GM21786 (cell line): ENCODE results near the gene GLI3.

Experiments used
- ATAC-seq: cut with Tn5 transposase; IDR thresholded peaks from one replicate; pipeline ENCODE4 v1.9.1; 2021; ENCODE audit not compliant: unreplicated experiment

Gene GLI3

DNA sequence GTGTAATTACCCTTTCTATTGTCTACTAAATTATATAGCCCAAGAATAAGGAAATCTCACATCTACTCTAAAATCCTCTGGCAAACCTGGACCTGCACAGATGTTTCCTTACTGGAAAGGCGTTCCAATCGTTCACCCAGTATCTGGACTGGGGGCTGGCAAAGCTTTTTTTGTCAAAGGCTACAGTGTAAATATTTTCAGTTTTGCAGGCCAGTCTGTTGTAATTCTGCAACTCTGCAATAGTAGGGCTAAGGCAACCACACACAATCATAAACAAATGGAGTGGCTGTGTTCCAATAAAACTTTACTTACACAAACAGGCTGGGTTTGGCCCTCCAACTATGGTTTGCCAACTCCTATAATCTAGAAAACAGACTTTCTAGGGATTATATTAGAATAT lies 56.2 kb downstream of the GLI3 start:
- ATAC-seq, result no peak

DNA sequence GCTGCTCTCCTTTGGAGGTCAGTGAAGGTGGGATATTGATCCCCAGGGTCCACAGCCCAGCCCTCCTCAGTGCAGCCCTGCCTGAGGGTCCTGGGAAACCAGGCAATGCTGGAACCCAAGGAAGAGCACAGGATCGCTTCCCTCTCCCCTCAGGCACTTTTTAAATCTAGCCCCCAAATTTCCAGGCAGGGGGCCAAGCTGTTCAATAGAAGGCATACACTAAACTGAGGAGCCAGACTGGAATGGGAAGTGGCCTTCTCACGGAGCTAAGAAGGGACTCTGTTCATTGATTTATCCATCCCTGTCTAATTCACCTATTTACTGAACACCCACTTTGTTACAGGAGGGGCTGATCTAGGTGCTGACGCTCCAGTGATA lies 60.3 kb downstream of the GLI3 start:
- no peak for ATAC-seq

DNA sequence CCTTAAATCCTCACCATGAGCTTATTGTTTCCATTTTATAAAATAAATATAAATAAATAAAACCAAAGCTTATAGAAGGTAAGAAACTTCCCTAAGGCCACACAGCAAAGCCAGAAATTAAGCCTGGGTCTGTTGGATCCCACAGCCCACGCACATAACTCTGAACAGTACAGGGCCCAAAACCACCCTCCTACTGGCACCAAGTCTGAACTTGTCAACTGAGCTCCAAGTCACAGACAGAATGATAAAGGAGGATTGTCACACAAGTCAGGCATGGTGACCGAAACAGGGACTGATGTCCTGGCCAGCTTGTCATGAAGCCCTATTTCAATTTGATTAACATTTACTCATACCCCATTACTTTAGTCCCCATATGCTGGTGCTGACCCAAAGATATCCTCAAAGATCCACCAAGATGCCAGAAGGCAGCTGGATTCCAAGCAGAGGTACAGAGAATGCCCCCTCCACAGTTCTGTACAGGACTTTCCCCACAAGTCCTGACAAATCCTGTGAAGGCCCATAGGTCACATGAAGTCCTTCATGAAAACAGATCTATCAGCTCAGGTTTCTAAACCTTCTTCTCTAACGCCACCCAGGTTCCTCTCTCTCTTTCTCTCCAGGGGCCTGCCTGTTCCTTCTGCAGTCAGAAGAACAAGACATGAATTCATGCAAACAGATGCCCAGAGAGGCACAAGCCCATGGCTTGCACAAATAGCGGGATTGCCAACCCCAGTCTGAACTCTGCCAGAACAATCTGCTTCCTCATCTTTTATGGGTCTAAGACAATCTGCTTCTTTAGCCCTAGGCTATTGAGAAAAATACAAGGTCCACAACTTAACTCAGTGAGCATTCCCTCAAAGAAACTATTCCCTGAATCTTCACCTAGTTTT lies 60.9 kb downstream of the GLI3 start:
- no peak for ATAC-seq

DNA sequence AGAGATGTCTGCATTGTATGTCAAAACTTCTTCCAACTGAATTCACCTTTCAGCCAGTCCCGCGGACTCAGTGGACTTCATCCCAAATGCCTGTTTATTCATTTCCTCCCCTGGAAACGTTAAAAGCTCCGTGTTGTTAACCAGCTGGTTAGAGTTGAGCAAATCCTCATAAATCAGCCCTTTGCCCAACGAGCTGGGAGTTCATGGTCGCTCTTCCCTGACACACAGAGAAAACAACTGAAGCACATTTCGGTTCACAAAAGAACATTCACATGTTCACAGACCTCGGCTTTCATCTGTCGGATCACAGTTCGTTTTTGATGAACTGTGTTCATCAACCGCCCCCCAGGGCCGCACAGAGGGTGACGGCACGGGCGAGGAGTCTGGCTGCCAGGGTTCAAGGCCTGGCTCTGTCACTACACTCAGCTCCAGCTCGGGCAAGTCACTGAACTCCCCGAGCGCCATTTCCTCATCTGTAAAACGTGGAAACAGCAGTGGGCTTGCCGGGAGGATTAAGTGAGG lies 62.6 kb downstream of the GLI3 start:
- ATAC-seq, result no peak

DNA sequence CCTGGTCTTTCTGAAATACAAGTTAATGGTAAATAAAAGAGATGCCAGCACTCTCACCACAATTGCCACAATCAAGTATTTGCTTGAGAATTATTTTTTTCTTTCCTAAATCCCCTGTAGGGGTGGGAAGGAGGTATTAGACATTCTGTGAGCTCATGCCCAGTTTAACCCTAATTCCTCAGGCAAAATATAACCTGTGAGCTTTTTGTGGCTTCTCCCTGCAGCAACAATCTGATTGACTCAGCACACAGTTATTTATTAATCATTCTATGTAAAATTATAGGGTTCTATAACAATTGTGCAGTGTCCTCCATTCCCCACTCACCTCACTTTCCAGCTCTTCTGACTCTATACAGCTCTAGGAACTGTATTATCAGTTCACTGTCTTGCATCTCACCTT lies 66.3 kb downstream of the GLI3 start:
- ATAC-seq, result no peak

DNA sequence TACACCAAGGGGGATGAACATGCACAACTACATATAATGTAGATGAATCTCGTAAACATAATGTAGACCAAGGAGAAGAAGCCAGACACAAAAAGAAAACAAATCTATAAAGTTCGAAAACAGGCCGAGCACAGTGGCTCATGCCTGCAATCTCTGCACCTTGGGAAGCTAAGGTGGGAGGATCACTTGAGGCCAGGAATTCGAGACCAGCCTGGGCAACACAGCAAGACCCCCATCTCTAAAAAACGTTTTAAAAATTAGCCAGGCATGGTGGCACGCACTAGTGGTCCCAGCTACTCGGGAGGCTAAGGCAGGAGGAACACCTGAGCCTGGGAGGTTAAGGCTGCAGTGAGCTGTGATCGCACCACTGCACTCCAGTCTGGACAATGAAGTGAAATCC lies 68.5 kb downstream of the GLI3 start:
- ATAC-seq, result no peak

DNA sequence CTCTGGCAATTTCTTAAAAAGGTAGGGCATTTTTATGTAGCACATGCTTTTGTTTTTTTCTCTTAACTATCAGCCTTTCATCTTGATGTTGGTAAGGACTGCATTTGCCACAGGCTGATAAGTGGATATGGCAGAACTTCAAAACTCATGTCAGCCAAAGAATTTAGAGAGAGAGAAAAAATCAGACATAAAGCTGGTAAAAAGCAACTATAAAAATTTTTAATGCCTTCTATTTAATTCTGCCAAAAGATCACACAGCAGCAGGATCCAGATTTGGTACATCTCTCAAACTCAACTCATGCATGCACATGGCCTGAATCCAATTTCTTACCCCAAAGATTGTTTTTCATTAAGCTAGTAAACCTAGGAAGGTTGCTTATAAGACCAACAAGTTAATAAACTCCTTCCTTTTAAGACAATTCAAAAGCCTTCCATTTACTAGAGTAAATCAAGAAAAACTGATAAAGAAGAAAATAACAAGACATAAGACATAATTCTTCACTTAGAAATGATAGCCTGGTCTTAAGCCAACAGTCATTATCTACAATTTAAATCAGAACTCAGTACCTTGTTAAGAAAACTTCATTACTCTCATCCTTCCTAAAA lies 69.3 kb downstream of the GLI3 start:
- no peak for ATAC-seq

DNA sequence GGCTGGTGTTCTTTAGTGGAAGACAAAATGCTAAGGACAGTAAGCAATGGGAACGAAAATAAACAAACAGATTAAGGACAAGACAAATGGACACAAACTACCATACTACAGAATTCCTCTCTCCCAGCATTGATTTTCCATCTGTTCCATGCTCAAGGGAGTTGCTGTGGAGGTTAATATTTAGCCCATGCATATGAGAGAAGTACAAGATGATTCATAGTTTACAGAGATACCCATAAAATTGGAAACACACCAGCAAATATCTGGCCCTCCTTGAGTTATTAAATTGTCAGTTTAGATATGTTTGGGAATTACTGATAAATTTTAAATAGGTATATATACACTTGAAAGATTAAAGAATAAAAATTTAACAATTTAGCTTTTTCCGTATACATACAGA lies 69.8 kb downstream of the GLI3 start:
- no peak for ATAC-seq

DNA sequence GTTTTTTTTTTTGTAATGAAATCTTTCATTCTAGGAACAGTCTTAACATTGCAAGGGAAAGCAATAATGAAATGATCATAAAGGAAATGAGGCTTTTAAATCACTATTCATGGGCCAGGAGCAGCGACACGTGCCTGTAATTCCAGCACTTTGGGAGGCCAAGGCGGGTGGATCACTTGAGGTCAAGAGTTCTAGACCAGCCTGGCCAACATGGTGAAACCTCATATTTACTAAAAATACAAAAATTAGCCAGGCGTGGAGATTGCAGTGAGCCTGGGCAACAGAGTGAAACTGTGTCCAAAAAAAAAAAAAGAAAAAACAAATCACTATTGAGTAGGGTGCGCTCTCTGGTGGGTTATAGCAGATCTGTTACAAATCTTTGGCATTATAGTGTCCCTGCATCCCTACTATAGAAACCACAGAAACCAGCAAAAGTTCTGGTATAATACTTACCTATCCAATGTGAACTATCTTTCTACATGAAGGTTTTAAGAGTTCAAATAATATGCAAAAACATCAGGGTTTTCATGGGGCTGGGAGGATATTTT lies 72.1 kb downstream of the GLI3 start:
- ATAC-seq, result no peak

DNA sequence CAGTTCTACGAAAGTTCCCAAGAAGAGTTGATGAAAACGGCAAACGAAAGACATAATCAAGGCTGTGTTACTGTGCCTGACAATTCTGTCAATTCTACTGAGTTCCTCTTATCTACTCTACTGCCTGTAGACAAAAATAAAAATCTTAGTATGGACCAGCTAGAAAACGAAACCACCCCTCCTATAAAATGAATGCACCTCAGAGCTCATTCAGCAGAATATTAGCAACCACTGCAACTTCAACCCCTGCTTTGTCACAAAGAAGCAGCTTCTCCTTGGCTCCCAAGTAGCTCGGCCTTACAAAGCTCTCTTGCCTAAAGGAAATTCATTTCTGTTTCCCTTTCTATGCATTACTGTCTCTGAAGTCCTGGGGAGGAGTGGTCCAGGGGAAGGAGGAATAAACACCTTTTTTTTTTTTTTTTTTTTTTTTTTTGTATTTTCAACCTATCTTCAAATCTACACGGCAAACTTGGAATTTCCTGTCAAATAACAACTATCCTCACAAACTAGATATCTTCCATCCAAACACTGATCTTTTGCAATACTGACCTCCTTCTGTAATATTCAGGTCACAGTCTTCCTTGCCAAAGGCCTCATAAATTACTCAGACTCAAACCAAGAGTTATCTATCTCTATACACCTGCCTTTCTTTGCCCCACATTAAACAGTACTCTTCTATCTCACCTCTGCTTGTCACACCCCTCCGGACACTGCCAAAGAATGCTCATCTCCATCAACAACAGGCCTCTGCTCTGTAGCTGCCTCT lies 74.3 kb downstream of the GLI3 start:
- no peak for ATAC-seq

DNA sequence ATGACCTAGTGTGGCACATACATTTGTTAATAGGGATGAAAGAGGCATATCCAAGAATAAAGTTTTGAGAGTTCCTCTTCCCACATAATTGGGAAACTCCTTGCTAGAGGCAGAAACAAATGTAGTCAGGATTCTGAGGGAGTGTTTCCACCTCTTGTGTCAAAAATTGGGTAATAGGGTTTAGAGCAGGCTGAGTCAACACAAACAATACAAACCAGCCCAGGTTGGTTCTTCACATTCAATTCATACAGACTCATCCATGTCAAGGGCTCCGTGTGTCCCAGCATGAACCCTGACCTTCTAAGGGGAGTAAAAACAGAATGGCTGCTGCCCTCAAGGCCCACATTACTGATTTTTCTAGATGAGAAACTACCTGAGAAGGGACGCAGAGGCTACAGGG lies 75.3 kb downstream of the GLI3 start:
- ATAC-seq, result no peak

DNA sequence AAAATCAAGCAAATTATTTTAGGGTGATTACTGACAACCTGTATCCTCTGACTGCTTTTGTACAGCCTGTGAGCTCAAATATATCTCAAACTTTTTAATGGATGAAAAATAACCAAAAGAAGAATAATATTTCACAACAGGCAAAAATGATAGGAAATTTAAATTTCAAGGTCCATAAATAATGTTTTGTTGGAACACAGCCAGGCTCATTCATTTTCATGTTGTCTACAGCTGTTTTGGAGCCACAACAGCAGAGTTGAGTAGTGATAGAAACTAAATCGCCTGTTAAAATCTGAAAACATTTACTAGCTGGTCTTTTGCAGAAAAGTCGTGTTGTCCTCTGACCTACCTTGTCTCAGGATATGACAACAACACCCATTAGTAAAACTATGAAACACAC lies 75.9 kb downstream of the GLI3 start:
- no peak for ATAC-seq

DNA sequence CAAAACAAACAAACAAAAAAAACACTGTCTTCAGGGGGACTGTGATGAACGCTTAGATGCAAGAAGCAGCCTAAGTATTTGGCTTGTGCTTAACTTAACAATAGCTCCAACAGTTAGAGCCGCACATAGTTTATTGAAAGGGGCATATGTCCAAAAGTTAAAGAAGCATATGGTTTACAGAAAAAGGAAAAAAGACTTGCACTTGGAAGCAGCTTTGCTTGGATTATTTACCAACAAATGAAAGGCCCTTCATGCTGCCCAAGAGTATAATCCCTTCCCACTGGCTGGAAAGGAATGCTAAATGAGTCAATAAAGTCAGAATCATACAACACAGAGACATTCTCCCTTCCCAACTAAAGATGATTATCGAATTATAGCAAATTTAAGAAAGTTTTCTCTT lies 77.9 kb downstream of the GLI3 start:
- no peak for ATAC-seq

DNA sequence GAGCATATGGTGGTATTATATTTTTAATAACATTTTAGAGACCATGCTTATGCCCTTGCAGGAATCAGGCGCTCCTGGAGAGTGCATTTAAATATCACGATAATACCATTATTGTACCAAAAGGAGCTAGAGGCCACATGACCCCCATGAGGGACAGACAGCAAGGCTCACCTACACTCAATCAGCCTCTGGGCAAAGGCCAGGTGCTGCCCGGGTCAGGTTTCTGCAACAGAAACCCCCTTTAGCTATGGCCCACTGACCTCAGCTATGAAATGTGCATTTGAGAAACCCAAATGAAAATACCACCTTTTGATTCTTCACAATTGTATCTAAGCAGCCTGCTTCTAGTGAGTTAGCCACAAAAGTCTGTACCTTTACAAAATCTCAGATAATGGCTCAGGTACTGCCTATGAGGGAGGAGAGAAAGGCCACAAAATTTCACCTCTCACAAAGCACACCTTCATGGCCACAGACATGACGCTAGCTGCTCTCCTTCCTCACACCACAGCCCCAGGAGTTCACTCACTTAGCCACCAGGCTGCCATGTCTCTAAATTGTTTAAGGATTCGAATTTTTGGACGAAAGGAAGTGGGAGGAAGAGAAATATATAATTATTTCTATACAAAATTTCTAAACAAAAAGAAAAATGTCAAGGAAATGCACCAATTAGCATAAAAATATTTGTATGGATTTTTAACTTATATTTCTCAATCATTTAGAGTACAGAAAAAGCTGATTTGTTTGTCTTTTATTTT lies 79.9 kb downstream of the GLI3 start:
- no peak for ATAC-seq

DNA sequence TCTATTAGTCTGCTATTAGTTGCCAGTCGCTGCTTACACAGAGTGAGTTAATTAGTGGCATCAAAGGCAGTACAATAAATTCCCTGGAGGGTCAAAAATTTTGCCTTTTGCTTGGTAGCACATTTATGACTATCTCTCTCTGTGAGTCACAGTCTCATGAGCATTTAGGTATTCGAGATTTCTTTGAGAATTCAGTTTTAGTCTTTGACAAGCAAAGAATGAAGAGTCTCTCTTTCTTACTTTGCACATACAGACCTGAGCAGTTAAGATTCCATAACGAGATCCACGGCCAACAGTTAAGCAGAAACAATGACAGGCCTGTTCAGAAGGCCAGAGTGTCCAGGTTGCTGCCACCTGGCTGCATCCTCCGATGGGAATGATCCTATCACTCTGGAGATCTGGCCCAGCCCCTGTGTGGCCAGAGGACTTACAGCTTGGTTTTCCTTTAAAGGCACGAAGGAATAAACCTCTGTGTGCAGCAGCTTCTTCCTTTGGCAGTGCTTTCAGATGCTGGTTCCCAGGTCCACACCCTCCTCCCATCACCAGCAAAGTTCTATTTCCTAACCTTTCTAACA lies 80.6 kb downstream of the GLI3 start:
- ATAC-seq, result no peak

DNA sequence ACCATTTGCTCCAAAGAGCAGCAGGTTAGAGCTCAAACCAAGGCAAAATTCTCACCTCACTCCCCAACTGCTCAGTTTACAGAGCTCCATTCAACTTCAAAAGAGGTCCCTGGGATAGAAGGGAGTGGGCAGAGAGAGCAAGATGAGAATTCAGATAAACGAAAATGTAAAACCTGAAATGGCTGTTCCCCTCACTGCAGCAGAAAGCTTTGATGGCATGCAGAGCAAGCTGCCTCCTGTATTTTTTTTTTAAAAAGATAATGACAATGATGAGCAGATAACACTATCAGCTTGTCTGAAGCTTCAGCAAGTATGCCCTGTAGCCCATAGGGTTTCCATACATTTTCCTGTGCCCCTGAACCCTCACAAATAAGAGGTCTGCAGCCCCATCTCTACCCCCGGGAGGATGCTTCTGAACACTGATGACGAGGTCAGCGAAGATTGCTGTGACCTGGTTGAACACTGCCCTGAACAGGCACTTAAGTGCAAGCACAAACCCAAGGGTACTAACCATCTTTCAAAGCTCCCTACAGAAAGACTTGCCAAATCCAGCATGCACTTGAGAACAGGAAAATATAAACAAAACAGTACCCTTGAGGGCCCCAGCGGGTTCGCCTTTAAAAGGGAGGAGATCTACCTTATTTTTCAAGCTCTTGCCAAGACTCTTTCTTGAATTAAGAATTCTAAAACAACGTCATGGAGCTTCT lies 81.3 kb downstream of the GLI3 start:
- no peak for ATAC-seq

DNA sequence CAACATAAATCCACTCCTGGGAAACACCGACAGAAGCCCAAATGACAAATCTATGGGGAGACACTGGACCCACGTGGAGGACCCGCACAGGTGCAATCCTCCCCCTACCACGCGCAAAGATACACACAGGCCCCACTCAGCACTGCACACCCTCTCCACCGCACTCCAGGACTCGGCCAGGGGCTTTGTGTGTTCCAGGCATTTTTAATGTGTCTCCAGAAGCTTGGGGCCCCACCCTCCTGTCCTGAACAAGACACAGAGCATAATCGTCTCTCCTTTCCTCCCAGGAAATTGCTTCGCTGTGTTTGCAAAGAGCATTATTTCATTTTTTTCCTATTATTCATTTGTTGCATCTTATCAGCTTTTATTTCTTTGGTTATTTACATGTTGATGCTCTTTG lies 82.8 kb downstream of the GLI3 start:
- no peak for ATAC-seq

DNA sequence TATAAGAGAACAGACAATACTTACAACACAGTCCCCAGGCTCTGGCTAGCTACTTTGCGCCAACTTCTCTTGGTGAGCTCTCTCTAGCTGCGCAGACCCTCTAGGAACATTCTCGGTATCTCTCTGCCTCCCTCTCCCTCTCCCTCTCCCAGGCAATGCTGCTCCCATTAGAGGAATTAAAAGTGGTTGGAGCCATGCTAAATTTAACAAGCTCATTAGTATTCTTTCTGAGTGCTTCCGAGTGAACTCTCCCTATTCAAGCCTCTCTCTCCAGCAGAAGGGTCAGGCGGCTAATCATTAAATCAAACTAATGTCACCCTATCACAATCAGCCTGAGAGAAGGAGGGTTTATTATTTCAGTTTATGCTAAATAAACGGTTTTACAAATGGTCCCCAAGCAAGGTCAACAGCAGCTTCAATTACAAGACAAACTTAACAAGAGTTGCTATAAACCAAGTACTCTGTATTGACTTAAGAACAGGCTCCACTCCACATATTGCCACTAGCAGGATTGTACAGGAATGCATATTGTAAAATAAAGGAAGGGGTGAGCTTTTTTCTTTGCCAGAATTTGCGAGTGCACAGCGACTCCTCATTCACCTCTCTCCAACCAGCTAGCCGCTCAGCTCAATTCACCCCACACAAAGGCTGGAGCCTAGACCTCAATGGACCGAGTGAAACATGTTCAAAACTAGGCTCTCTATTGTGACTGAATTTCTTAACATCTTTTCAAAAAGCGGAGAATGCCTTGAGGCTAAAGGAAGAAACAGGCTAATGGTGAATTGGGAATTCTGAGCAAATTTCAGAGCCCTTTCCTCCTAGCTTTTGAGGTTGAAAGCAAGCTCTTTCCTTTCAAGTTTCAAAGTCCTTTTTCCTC lies 84.4 kb downstream of the GLI3 start:
- ATAC-seq, result no peak

DNA sequence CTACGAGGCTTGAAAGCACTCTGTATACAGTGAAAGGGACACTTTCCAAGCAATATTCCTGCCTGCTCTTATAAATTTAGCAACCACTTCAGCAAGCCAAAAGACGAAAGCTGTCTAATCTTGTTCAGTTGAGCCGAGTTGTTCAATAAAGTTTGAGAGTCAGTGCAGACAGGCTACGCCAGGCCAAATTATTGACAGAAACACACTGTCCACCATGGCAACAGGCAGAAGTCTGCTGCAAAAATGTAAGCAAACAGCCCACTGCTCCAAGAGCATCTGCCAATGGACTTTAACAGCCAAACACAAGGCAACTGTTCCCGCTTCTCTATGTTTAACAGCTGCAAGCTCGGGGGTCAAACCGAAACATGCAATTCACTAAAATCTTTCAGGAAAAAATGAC lies 85.7 kb downstream of the GLI3 start:
- no peak for ATAC-seq
